DLD1 (cell line): ENCODE measurements around the gene PGLYRP2.

Source experiments
- in situ Hi-C: cut with HindIII; loops from 2 replicates; pipeline ENCODE4 v1.10.0; 2017; ENCODE audit warnings: low sequenced_read_pairs

The PGLYRP2 gene

GRCh38 chr19:15442142-15442920 is 37.0 kb downstream of the PGLYRP2 start:
- in situ Hi-C loops: no loop called here

GRCh38 chr19:15441317-15441716 is 38.0 kb downstream of the PGLYRP2 start:
- in situ Hi-C loops: no loop called here

- in situ Hi-C loops: no loop called here
These were observed 39.3 kb downstream of the PGLYRP2 start for GRCh38 chr19:15439821-15440641.

GRCh38 chr19:15439078-15439799 is 40.1 kb downstream of the PGLYRP2 start:
- in situ Hi-C loops: no loop called here

GRCh38 chr19:15438577-15438976 is 40.7 kb downstream of the PGLYRP2 start:
- in situ Hi-C loops: no loop called here

GRCh38 chr19:15438124-15438496 is 41.2 kb downstream of the PGLYRP2 start:
- in situ Hi-C loops: no loop called here

GRCh38 chr19:15437355-15438123 is 41.8 kb downstream of the PGLYRP2 start:
- in situ Hi-C loops: no loop called here

GRCh38 chr19:15436826-15437110 is 42.5 kb downstream of the PGLYRP2 start:
- in situ Hi-C loops: no loop called here

- in situ Hi-C loops: no loop called here
These were observed 43.1 kb downstream of the PGLYRP2 start for GRCh38 chr19:15436012-15436825.

GRCh38 chr19:15433519-15434069 is 45.7 kb downstream of the PGLYRP2 start:
- in situ Hi-C loops: no loop called here

- in situ Hi-C loops: no loop called here
These were observed 46.4 kb downstream of the PGLYRP2 start for GRCh38 chr19:15432629-15433518.

GRCh38 chr19:15432018-15432494 is 47.2 kb downstream of the PGLYRP2 start:
- in situ Hi-C loops: no loop called here

- in situ Hi-C loops: no loop called here
These were observed 47.8 kb downstream of the PGLYRP2 start for GRCh38 chr19:15431396-15432017.

GRCh38 chr19:15430526-15431120 is 48.7 kb downstream of the PGLYRP2 start:
- in situ Hi-C loops: no loop called here

GRCh38 chr19:15429825-15430467 is 49.4 kb downstream of the PGLYRP2 start:
- in situ Hi-C loops: no loop called here

- in situ Hi-C loops: no loop called here
These were observed 50.1 kb downstream of the PGLYRP2 start for GRCh38 chr19:15428956-15429824.
